Right renal cortex interstitium (tissue), 3 donors: ENCODE results near the gene PYCR2. TPM values are rescaled to one million over a fixed set of nuclear protein-coding genes. Genes with fewer than 3 reads are reported as not detected.
"Not testable (repeated sequence)": the region's sequence is repeated elsewhere in the genome, so short reads cannot be mapped to it uniquely, and the experiment has no call there.

Source experiments
- DNase-seq, 3 donors: peaks; one replicate each; pipeline ENCODE4 v3.0.0-alpha.2; 2013; ENCODE audit warnings: low read depth in 3 of 3, low spot score in 2 of 3
- polyA plus RNA-seq, 3 donors: library from polyadenylated mRNA; unstranded; fragments of 120-200 nt; gene quantifications; one replicate each; pipeline ENCODE4 v1.2.1, GENCODE V29; 2013; ENCODE audit not compliant: insufficient read length in 3 of 3

PYCR2 gene
- polyA plus RNA-seq, 3 donors = 40.2 to 50.2 (median 48.4) TPM

DNA sequence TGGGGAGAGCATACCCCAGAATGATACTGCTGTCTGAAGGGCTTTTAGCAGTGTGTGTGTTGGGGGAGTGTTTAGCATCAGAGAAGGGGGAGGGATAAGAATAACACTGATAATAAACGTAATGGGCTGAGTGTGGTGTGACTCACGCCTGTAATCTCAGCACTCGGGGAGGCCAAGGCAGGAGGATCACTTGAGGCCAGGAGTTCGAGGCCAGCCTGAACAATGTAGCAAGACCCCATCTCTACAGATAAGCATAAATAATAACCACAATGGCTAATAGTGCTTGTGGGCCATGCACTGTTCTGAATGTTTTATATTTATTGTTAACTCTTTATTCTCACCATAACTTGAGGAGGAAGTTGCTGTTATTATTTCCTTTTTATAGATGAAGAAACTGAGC, 19.5 kb upstream of the PYCR2 start:
- no peak for DNase-seq

- DNase-seq = no peak
These were observed 18.5 kb upstream of the PYCR2 start for GRCh38 chr1:225942574-225942973.

DNA sequence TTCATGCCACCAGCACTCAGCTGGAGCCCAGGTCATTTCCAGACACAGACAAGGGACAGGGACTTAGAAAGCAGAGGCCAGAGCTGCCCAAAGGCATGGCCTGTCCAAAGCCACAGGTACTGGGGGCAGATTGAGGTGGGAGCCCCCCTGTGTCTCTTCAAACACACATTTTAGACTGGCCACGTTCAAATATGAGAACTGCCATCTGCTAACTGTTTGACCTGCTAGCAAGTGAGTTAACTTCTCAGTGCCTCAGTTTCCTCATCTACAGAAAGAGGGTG, 17.8 kb upstream of the PYCR2 start:
- DNase-seq = no peak

DNA sequence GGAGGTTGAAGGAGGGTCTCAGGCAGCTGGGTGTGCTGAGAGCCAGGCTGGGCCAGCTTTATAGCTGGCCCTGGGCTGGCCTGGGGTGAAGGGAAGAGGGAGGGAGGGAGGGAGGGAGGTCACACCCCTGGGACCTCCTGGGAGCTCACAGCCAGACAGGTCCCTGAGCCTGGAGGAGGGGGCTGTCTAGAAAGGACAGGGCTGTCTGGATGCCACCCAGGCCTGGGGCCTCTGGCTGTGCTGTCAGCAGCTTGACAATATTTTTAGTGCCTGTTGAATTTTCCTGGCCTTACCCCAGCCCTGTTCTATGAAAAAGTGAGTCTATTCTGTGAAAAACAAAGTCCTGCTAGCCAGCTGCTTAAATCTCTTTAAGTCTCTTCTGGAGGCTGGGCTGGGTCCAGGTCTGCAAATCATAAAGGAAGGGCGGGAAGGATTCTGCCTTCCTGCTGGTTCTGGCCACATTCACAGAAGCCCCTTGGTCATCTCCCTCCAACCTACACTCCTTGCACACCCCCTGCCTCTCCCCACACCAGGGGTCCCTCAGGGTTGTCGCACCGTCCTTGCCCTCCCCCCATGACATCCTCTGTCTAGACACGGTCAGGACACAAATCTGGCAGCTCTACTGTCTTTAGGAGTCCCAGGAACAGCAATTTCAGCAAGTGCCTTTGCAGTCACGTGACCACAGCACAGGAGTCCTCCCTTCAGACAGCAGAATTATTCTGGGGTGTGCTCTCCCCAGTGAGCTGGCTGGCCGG, 17.3 kb upstream of the PYCR2 start, which contains the start of gene LEFTY2:
LEFTY2 (minus strand) TSS at position 34 of the 755 bp plus-strand sequence. CDS start 80 bp downstream, outside the sequence.
- DNase-seq = no peak

DNA sequence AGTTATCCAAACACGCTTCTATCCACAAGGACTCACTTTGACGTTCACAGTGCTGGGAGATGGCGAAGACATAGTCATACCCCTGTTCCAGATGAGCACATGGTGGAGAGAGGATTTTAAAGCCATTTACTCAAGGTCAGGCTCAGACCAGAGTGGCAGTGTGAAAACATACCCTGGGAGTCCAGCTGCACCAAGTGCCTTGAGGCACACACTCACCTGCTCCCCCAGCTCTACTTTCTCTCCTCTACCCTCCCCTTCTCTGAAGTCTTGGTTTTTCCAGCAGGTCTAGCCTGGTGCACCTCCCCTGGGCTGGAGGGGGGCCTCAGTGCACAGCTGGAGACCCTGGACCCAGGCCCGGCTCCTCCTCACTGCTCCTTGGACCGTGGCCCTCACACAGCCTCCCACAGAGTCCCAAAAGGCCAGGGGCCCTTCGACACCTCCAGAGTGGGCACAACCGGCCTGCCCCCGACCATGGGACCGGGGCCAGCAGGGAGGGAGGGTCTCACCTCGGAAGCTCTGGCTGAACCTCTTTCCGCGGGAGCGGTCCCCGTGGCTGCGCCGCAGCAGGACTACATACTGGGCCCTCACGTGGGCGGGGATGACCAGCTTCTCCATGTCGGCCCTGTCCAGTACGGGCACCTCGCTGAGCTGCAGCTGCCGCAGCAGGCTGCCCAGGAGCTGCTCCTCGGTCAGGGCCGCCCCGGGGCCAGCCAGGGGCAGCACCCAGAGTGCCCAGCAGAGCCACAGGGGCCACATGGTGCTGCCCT, 16.5 kb upstream of the PYCR2 start:
- no peak for DNase-seq

DNA sequence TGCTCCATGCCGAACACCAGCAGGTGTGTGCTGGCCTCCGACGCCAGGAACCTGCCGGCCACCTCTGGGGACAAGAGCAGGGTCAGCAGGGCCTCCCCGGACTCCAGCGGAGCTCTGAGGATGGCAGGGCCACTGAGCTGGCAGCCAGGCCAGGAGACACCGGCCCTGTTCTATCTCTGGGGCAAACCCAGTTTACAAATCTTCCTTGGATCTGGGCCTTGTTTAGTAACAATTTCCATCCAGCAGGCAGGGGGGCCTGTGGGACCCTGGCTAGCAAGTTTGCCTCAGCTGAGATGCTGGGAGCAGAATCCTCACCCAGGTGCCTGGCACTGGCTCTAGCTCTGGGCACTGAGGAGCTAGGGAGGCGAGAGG, 15.9 kb upstream of the PYCR2 start:
- not testable (repeated sequence) for DNase-seq

- not testable (repeated sequence) for DNase-seq
These were observed 15.3 kb upstream of the PYCR2 start for GRCh38 chr1:225939097-225939938.

DNA sequence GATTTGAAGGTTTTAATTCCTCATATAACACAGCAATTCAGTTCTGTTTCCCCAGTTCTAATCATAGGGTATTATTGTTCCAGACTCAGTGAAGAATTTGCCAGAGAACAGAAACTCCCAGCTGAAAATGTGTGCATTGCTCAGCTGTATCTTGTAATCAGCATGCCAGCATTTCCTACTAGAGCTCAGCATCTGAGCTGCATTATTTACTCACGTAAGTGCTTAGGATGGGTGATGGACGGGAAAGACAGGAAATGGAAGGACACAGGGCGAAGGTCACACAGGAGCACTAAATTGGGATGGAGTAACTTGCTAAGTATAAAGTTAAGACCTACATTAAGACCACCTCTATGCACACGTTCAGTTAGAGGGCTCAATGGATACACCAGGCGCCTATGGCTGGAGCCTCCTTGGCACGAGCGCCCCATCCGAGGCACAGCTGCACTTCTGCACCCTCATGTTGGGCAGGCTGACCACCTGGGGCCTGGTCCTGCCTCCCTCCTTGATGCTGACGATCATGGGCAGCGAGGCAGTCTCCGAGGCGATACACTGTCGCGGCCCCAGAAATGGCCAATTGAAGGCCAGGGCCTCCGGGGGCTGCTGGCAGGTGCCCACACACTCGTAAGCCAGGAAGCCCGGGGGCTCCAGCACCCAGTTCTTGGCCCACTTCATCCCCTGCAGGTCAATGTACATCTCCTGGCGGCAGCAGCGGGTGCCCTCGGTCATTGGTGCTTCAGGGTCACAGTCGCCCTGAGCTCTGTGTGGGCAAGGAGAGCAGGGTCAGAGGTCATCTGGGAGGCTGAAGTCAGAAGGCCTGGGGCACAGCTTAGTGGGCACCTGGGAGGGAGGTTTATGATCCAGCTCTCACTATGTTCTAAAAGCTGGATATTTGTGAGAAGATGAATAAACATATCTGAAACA, 13.3 kb upstream of the PYCR2 start:
- no peak for DNase-seq

DNA sequence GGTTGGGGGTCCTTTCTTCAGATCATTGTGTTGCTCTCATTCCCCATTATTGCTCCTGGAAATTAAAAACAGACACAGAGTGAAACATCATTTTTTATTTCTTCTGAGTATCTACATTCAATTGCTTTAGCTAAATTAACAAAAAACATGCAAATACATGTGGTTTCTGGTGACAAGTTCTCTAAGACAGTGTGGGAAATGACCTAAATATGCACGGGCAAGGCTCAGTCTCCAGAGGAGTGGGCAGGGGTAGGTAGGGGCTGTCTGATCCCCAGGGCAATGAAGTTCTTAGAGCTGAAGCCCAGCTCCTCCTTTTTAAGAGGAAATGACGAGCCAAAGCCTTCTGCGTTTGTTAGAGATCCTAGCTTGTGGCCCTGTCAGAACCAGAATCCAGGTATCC, 12.5 kb upstream of the PYCR2 start:
- DNase-seq = no peak

DNA sequence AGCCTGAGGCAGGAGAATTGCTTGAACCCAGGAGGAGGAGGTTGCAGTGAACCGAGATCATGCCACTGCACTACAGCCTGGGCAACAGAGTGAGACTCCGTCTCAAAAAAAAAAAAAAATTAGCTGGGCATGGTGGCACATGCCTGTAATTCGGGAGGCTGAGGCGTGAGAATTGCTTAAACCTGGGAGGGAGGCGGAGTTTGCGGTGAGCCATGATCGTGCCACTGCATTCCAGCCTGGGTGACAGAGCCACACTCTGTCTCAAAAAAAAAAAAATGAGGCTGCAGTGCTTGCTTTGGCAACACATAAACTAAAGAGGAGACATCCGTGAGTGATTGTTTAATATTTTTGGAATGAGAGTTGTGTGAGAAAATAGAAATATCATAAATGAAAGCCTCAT, 12.0 kb upstream of the PYCR2 start:
- DNase-seq = not testable (repeated sequence)

DNA sequence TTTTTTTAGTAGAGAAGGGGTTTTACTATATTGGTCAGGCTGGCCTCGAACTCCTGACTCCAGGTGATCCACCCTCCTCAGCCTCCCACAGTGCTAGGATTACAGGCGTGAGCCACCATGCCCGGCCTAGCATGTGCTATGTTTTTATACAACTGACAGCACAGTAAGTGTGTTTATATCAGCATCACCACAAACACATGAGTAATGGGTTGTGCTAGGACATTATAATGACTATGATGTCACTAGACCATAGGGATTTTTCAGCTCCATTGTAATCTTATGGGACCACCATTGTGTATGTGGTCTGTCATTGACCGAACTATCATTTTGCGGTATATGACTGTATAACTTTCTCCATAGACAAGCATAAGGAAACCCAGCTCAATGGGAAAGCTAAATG, 10.7 kb upstream of the PYCR2 start:
- DNase-seq = no peak

DNA sequence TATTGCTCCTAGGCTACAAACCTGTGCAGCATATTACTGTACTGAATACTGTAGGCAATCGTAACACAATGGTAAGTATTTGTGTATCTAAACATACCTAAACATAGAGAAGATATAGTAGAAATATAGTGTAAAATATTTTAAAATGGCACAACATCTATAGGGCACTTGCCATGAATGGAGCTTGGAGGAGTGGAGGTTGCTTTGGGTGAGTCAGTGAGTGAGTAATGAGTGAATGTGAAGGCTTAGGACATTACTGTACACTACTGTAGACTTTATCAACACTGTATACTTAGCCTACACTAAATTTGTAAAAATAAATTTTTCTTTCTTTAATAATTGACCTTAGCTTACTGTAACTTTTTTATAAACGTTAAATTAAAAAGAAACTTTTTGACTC, 9.0 kb upstream of the PYCR2 start:
- no peak for DNase-seq

- DNase-seq = no peak
These were observed 7.5 kb upstream of the PYCR2 start for GRCh38 chr1:225931270-225932136.

DNA sequence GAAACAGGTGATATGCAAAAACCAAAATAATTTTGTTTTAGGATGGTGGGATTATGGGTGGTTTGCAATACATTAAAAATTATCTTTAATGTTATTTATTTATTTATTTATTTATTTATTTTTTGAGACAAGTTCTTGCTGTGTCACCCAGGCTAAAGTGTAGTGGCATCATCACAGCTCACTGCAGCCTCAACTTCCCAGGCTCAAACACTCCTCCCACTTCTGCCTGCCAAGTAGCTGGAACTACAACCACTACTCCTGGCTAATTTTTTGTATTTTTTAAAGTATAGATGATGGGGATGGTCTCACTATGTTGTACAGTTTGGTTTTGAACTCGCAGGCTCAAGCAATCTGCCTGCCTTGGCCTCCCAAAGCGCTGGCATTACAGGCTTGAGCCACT, 6.5 kb upstream of the PYCR2 start:
- DNase-seq = no peak

- DNase-seq = not testable (repeated sequence)
These were observed 5.4 kb upstream of the PYCR2 start for GRCh38 chr1:225929462-225929861.

DNA sequence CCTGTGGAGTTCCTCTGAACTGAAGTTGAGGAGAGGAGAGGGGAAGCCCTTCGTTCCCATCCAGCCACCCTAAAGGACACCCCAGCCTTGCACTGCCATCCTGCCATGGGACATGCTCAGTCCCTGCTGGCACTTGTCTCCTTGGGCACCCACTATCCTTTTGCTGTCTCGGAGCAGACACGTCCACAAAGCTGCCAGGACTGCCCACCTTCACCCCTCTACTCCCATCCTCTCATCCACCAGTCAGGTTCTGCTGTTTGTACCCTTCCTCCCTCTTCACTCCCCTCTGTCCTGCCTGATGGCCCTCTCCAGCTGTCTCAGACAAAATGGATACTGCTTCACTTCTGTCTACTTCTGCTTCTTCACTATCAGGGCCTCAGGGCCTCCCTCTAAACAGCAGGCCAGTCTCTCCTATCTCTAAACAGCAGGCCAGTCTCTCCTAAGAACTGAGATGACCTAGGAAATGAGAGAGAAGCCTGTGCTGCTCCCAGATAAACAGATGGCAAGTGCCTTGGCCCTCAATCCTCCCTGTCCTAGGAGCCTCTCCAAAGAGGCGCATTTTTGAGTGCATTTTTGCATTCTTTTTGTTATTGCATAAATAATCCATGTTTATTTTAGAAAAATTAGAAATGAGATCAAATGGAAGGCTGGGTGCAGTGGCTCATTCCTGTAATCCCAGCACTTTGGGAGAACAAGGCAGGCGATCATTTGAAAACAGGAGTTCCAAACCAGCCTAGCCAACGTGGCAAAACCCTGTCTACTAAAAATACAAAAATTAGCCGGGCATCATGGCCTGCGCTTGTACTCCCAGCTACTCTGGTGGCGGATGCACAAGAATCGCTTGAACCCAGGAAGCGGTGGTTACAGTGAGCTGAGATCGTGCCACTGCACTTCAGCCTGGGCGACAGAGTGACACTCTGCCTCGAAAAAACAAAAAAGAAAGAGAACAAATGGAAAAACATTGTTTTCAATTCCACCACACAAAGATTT, 4.4 kb upstream of the PYCR2 start:
- no peak for DNase-seq

GRCh38 chr1:225926551-225927113, 2.6 kb upstream of the PYCR2 start:
- no peak for DNase-seq

DNA sequence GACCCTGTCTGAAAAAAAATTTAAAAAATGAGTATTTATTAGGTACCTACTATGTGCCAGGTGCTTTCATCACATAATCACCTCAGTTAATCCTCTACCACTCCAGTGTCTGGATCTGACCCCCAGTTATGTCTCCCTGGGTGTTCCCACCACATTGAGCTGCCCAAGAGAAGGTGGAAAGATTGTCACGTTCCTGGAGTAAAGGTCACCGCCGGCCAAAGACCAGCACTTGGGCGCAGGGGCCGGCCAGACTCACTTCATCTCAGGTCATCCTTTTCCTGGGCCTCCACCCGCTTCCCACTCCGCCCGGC, 714 bp downstream of the PYCR2 start:
- no peak for DNase-seq
